B cell (primary cell): Measurements from ENCODE around the gene SMIM30.

Experiments
- EZH2 ChIP-seq: IDR thresholded peaks from 2 replicates; pipeline ENCODE4 v1.6.1; 2012; ENCODE audit warnings: borderline replicate concordance, low read depth, mild to moderate bottlenecking, moderate library complexity, low read length; ENCODE audit not compliant: insufficient read depth, poor library complexity, severe bottlenecking
- TF ChIP-seq, protein P1 (sequence below): fragments of 200-600 bp; IDR thresholded peaks from one replicate; pipeline ENCODE4 v1.8.0; 2022; ENCODE audit warnings: antibody characterized with exemption, mild to moderate bottlenecking

DNA sequence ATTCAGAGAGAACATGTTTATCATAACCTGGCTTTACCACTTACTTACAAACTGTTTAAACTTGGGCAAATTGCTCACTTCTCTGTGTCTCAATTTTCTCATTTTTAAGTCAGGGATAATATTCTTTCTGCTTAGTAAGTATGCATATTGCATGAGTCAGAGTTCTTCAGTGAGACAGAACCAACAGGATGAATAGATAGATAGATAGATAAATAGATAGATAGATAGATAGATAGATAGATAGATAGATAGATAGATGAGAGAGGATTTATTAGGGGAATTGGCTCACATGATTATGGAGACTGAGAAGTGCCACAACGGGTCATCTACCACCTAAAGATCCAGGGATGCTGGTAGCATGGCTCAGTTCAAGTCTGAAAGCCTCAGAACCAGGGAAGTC lies 15.7 kb upstream of the SMIM30 start:
- TF ChIP-seq, protein P1, sequence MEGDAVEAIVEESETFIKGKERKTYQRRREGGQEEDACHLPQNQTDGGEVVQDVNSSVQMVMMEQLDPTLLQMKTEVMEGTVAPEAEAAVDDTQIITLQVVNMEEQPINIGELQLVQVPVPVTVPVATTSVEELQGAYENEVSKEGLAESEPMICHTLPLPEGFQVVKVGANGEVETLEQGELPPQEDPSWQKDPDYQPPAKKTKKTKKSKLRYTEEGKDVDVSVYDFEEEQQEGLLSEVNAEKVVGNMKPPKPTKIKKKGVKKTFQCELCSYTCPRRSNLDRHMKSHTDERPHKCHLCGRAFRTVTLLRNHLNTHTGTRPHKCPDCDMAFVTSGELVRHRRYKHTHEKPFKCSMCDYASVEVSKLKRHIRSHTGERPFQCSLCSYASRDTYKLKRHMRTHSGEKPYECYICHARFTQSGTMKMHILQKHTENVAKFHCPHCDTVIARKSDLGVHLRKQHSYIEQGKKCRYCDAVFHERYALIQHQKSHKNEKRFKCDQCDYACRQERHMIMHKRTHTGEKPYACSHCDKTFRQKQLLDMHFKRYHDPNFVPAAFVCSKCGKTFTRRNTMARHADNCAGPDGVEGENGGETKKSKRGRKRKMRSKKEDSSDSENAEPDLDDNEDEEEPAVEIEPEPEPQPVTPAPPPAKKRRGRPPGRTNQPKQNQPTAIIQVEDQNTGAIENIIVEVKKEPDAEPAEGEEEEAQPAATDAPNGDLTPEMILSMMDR = no peak
- TF ChIP-seq EZH2 = no peak
